Endothelial cell (in vitro differentiated cells): ENCODE results near the gene PCDHA8. TPM values are rescaled to one million over a fixed set of nuclear protein-coding genes. Genes with fewer than 3 reads are reported as not detected.
"Not testable (repeated sequence)": the region's sequence is repeated elsewhere in the genome, so short reads cannot be mapped to it uniquely, and the experiment has no call there.

ENCODE experiments used
- DNase-seq: peaks from one replicate; pipeline ENCODE4 v3.0.0; 2021; ENCODE audit warnings: low spot score
- H3K27ac Mint-ChIP-seq: one replicate; pipeline ENCODE4 v1.8.0; 2021; ENCODE audit warnings: mixed read lengths, inconsistent platforms; ENCODE audit not compliant: unreplicated experiment
- H3K27me3 Mint-ChIP-seq: one replicate; pipeline ENCODE4 v1.8.0; 2021; ENCODE audit warnings: mild to moderate bottlenecking, moderate library complexity, mixed read lengths, inconsistent platforms; ENCODE audit not compliant: unreplicated experiment
- H3K36me3 Mint-ChIP-seq: one replicate; pipeline ENCODE4 v1.8.0; 2021; ENCODE audit warnings: mild to moderate bottlenecking, low read depth, mixed read lengths, inconsistent platforms; ENCODE audit not compliant: unreplicated experiment
- H3K4me1 Mint-ChIP-seq: one replicate; pipeline ENCODE4 v1.8.0; 2021; ENCODE audit warnings: mild to moderate bottlenecking, mixed read lengths, inconsistent platforms; ENCODE audit not compliant: unreplicated experiment
- H3K4me3 Mint-ChIP-seq: one replicate; pipeline ENCODE4 v1.8.0; 2021; ENCODE audit warnings: mild to moderate bottlenecking, mixed read lengths, inconsistent platforms; ENCODE audit not compliant: unreplicated experiment
- H3K9me3 Mint-ChIP-seq: one replicate; pipeline ENCODE4 v1.8.0; 2021; ENCODE audit warnings: mixed read lengths, inconsistent platforms; ENCODE audit not compliant: unreplicated experiment
- total RNA-seq: library from RNA; stranded (reverse); fragmentation: NEBNext Ultra II Directional; extraction: Animal tissue kit (Norgen Biotek cat#: 25700); gene quantifications from one replicate; pipeline ENCODE4 v1.2.1, GENCODE V29; 2021; ENCODE audit not compliant: unreplicated experiment
- TF ChIP-seq, protein P1 (sequence below): fragments of 200-600 bp; sonication (generic); IDR thresholded peaks from one replicate; pipeline ENCODE4 v1.5.0; 2021; ENCODE audit warnings: antibody characterized with exemption; ENCODE audit not compliant: unreplicated experiment

The PCDHA8 gene
- total RNA-seq, 1 donor from 2014 or later = 1.6 TPM

DNA sequence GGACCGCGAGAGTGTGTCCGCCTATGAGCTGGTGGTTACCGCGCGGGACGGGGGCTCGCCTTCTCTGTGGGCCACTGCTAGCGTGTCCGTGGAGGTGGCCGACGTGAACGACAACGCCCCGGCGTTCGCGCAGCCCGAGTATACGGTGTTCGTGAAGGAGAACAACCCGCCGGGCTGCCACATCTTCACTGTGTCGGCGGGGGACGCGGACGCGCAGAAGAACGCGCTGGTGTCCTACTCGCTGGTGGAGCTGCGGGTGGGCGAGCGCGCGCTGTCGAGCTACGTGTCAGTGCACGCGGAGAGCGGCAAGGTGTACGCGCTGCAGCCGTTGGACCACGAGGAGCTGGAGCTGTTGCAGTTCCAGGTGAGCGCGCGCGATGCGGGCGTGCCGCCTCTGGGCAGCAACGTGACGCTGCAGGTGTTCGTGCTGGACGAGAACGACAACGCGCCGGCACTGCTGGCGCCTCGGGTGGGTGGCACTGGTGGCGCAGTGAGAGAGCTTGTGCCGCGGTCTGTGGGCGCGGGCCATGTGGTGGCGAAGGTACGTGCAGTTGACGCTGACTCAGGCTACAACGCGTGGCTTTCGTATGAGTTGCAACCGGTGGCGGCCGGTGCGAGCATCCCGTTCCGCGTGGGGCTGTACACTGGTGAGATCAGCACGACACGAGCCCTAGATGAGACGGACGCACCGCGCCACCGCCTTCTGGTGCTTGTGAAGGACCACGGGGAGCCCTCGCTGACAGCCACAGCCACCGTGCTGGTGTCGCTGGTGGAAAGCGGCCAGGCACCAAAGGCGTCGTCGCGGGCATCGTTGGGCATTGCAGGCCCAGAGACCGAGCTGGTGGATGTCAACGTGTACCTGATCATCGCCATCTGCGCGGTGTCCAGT is 5.1 kb upstream of the PCDHA8 start:
- no peaks in the 10 kb centered on the region for H3K4me1 Mint-ChIP-seq
- no peaks in the 10 kb centered on the region for H3K9me3 Mint-ChIP-seq
- DNase-seq = no peak
- H3K27ac Mint-ChIP-seq = no peak overlapping the region
- TF ChIP-seq, protein P1, sequence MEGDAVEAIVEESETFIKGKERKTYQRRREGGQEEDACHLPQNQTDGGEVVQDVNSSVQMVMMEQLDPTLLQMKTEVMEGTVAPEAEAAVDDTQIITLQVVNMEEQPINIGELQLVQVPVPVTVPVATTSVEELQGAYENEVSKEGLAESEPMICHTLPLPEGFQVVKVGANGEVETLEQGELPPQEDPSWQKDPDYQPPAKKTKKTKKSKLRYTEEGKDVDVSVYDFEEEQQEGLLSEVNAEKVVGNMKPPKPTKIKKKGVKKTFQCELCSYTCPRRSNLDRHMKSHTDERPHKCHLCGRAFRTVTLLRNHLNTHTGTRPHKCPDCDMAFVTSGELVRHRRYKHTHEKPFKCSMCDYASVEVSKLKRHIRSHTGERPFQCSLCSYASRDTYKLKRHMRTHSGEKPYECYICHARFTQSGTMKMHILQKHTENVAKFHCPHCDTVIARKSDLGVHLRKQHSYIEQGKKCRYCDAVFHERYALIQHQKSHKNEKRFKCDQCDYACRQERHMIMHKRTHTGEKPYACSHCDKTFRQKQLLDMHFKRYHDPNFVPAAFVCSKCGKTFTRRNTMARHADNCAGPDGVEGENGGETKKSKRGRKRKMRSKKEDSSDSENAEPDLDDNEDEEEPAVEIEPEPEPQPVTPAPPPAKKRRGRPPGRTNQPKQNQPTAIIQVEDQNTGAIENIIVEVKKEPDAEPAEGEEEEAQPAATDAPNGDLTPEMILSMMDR = no peak
- H3K27me3 Mint-ChIP-seq = peaks cover 3% of the 10 kb centered on the region
- H3K4me3 Mint-ChIP-seq = no peak overlapping the region
- peaks cover 8% of the 10 kb centered on the region for H3K36me3 Mint-ChIP-seq

DNA sequence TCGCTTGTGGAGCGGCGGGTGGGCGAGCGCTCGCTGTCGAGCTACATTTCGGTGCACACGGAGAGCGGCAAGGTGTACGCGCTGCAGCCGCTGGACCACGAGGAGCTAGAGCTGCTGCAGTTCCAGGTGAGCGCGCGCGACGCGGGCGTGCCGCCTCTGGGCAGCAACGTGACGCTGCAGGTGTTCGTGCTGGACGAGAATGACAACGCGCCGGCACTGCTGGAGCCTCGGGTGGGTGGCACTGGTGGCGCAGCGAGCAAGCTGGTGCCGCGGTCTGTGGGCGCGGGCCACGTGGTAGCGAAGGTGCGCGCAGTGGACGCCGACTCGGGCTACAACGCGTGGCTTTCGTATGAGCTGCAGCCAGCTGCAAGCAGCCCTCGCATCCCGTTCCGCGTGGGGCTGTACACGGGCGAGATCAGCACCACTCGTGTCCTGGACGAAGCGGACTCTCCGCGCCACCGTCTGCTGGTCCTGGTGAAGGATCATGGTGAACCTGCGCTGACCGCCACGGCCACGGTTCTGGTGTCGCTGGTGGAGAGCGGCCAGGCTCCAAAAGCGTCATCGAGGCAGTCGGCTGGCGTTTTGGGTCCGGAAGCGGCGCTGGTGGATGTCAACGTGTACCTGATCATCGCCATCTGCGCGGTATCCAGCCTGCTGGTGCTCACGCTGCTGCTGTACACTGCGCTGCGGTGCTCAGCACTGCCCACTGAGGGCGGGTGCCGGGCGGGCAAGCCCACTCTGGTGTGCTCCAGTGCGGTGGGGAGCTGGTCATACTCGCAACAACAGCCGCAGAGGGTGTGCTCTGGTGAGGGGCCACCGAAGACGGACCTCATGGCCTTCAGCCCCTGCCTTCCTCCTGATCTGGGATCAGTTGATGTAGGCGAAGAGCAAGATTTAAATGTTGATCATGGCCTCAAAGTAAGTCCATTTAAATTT is 2.1 kb downstream of the PCDHA8 start:
- no peak overlapping the region for H3K4me3 Mint-ChIP-seq
- no peaks in the 10 kb centered on the region for H3K4me1 Mint-ChIP-seq
- H3K9me3 Mint-ChIP-seq = no peaks in the 10 kb centered on the region
- DNase-seq = no peak
- TF ChIP-seq, protein P1 = no peak
- peaks cover 7% of the 10 kb centered on the region for H3K36me3 Mint-ChIP-seq
- peaks cover 3% of the 10 kb centered on the region for H3K27me3 Mint-ChIP-seq
- H3K27ac Mint-ChIP-seq = no peak overlapping the region

DNA sequence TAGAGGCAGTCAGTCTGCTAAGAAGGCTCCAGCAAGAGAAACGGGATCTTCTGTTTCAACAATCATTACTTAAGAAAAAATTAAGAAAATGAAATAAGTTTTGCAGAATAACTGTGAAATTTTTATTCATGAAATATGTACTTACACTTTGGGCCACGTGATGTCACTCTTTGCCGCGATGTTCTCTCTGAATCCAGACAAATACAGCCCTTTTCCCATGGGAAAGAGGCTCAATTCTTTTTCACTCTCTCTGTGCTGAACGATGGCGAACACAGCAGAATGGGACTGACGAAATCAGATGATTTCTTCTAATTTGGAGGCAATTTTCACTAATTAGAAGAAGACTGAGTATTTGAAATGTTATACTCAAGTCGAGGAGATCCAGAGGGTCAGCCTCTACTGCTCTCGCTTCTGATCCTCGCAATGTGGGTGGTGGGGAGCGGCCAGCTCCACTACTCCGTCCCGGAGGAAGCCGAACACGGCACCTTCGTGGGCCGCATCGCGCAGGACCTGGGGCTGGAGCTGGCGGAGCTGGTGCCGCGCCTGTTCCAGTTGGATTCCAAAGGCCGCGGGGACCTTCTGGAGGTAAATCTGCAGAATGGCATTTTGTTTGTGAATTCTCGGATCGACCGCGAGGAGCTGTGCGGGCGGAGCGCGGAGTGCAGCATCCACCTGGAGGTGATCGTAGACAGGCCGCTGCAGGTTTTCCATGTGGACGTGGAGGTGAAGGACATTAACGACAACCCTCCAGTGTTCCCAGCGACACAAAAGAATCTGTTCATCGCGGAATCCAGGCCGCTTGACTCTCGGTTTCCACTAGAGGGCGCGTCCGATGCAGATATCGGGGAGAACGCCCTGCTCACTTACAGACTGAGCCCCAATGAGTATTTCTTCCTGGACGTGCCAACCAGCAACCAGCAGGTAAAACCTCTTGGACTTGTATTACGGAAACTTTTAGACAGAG is 7.4 kb downstream of the PCDHA8 start, which contains the start of gene PCDHA9:
Gene PCDHA9 (plus strand): TSS at position 244 of the 964 bp plus-strand sequence. CDS start 114 bp downstream, at position 358.
- H3K4me1 Mint-ChIP-seq, H3K9me3 Mint-ChIP-seq, H3K36me3 Mint-ChIP-seq, H3K27me3 Mint-ChIP-seq, H3K27ac Mint-ChIP-seq, DNase-seq: not testable (repeated sequence)
- H3K4me3 Mint-ChIP-seq = peak within 1 kb of the TSS; percentile 48

DNA sequence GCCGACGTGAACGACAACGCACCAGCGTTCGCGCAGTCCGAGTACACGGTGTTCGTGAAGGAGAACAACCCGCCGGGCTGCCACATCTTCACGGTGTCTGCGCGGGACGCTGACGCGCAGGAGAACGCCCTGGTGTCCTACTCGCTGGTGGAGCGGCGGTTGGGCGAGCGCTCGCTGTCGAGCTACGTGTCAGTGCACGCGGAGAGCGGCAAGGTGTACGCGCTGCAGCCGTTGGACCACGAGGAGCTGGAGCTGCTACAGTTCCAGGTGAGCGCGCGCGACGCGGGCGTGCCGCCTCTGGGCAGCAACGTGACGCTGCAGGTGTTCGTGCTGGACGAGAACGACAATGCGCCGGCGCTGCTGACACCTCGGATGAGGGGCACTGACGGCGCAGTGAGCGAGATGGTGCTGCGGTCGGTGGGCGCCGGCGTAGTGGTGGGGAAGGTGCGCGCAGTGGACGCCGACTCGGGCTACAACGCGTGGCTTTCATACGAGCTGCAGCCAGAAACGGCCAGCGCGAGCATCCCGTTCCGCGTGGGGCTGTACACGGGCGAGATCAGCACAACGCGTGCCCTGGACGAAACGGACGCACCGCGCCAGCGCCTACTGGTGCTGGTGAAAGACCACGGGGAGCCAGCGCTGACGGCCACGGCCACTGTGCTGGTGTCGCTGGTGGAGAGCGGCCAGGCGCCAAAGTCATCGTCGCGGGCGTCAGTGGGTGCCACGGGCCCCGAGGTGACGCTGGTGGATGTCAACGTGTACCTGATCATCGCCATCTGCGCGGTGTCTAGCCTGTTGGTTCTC is 9.0 kb downstream of the PCDHA8 start:
- H3K4me3 Mint-ChIP-seq, H3K36me3 Mint-ChIP-seq, H3K27ac Mint-ChIP-seq, H3K9me3 Mint-ChIP-seq, H3K27me3 Mint-ChIP-seq, H3K4me1 Mint-ChIP-seq, DNase-seq: not testable (repeated sequence)
